Measurements from ENCODE around the gene ZNF214.

- TF ChIP-seq CTCF (conservative IDR thresholded peaks at IDR 0.05; ENCODE audit: low read length): no peak
- no peak for TF ChIP-seq EZH2phosphoT487 (IDR thresholded peaks at IDR 0.05; ENCODE audit: borderline replicate concordance)
Measured at GRCh38 chr11:6979365-6979764, 40.8 kb downstream of the ZNF214 start.

Data from Loucy (cell line).